Natural killer cell (primary cell): Measurements from ENCODE around the gene TEC. TPM values are rescaled to one million over a fixed set of nuclear protein-coding genes. Genes with fewer than 3 reads are reported as not detected.

Source experiments
- ATAC-seq, 3 donors: fragments of 150-1000 bp in 2 of 3; fragments of 200-7000 bp in 1 of 3; cut with Tn5 transposase; 1 replicate in 1 of 3; 2 replicates in 2 of 3; pipeline ENCODE4 v1.10.0; 2021; ENCODE audit warnings: mild to moderate bottlenecking in 2 of 3, moderate library complexity in 2 of 3
- DNase-seq, 2 donors: peaks; one replicate each; pipeline versions ENCODE4 v3.0.0 to v3.0.0-alpha.2; 2013 to 2021; ENCODE audit warnings: mixed read lengths in 1 of 2
- H3K27ac ChIP-seq: one replicate; pipeline ENCODE4 v1.5.1; 2013; ENCODE audit warnings: mild to moderate bottlenecking, low read length
- H3K27me3 ChIP-seq: one replicate; pipeline ENCODE4 v1.6.1; 2013; ENCODE audit warnings: low read length; ENCODE audit not compliant: control insufficient read depth, insufficient read depth
- H3K36me3 ChIP-seq: one replicate; pipeline ENCODE4 v1.6.1; 2013; ENCODE audit warnings: low read length; ENCODE audit not compliant: control insufficient read depth, insufficient read depth
- H3K4me1 ChIP-seq: one replicate; pipeline ENCODE4 v1.6.1; 2013; ENCODE audit warnings: low read length; ENCODE audit not compliant: control insufficient read depth, insufficient read depth
- H3K4me3 ChIP-seq: one replicate; pipeline ENCODE4 v1.5.1; 2013; ENCODE audit warnings: low read length
- H3K9me3 ChIP-seq: one replicate; pipeline ENCODE4 v1.6.1; 2013; ENCODE audit warnings: low read length; ENCODE audit not compliant: control insufficient read depth, insufficient read depth
- H3K27ac Mint-ChIP-seq, 2 donors: one replicate each; pipeline ENCODE4 v1.8.0; 2022; ENCODE audit warnings: mild to moderate bottlenecking in 2 of 2, mixed read lengths in 2 of 2, moderate library complexity in 1 of 2
- H3K27me3 Mint-ChIP-seq, 2 donors: one replicate each; pipeline ENCODE4 v1.8.0; 2022; ENCODE audit warnings: low read depth in 2 of 2, mixed read lengths in 2 of 2
- H3K36me3 Mint-ChIP-seq: one replicate; pipeline ENCODE4 v1.8.0; 2022; ENCODE audit warnings: mixed read lengths
- H3K4me1 Mint-ChIP-seq, 2 donors: one replicate each; pipeline ENCODE4 v1.8.0; 2022; ENCODE audit warnings: mixed read lengths in 2 of 2
- H3K4me3 Mint-ChIP-seq: one replicate; pipeline ENCODE4 v1.8.0; 2022; ENCODE audit warnings: mild to moderate bottlenecking, moderate library complexity, mixed read lengths
- H3K9me3 Mint-ChIP-seq, 2 donors: one replicate each; pipeline ENCODE4 v1.8.0; 2022; ENCODE audit warnings: mixed read lengths in 2 of 2
- CTCF ChIP-seq: fragments of 200-600 bp; IDR thresholded peaks from one replicate; pipeline ENCODE4 v1.8.0; 2022; ENCODE audit warnings: antibody characterized with exemption
- WGBS: methylation state at CpG from one replicate; pipeline ENCODE4 v1.1.7; 2013; ENCODE audit warnings: missing lambda C conversion rate; ENCODE audit not compliant: insufficient coverage; 5-methylcytosine and 5-hydroxymethylcytosine counted together
- intact Hi-C: fragments of 100-400 bp; cut with micrococcal nuclease; formaldehyde crosslinking; loops from one replicate; pipeline ENCODE4 v1.14.2; 2022
- total RNA-seq, 4 donors: library from RNA; stranded (reverse); fragments of 120-200 nt in 1 of 4; gene quantifications; one replicate each; pipeline versions ENCODE4 v1.2.3 to v1.2.4, GENCODE V29; 2013 to 2022

The TEC gene
- total RNA-seq, 3 donors from 2014 or later (not counting 1 experiment from before 2014, with no cell fraction given), result 4.0 to 7.4 (median 4.7) TPM

- Histone ChIP-seq H3K9me3 (no peaks in the 10 kb centered on the region), H3K4me1 (peaks cover 52% of the 10 kb centered on the region), H3K4me3 (no peak overlapping the region), H3K36me3 (peaks cover 2% of the 10 kb centered on the region), H3K27ac (peak overlapping the region; percentile 66), H3K27me3 (no peaks in the 10 kb centered on the region)
- Mint-ChIP-seq H3K36me3 (no peaks in the 10 kb centered on the region), H3K4me1 (peaks cover 65 to 68% of the 10 kb centered on the region in 2 donors), H3K9me3 (no peaks in the 10 kb centered on the region), H3K27ac (peak overlapping the region in 1 of 2 donors; percentile 91), H3K27me3 (no peaks in the 10 kb centered on the region), H3K4me3 (peak overlapping the region; percentile 66)
- TF ChIP-seq CTCF, result no peak
- 31% methylated on average over 2 of the region's 3 CpGs for WGBS
- intact Hi-C loops, result loop anchor here (1.0 to 10.0 kb wide), 2 partner anchors 25 to 224 kb away; partner anchors contain the start of gene NFXL1
- DNase-seq (peak in 1 of 2 donors; percentile 82), ATAC-seq (peak; percentile 37 to 50 (median 39))
Measured at GRCh38 chr4:48138936-48139335, 130.7 kb downstream of the TEC start.

GRCh38 chr4:48138511-48138910 lies 131.1 kb downstream of the TEC start:
- H3K9me3 ChIP-seq, result no peaks in the 10 kb centered on the region
- H3K27ac Mint-ChIP-seq, result peak overlapping the region in 1 of 2 donors; percentile 91
- no peaks in the 10 kb centered on the region for H3K27me3 ChIP-seq
- H3K4me3 Mint-ChIP-seq, result peak overlapping the region; percentile 66
- intact Hi-C loops, result loop anchor here (10.0 kb wide), 1 partner anchor 224 kb away; the partner anchor contains the start of gene NFXL1
- DNase-seq, result peak in 1 of 2 donors; percentile 52
- ATAC-seq, result no peak
- TF ChIP-seq CTCF, result no peak
- no peak overlapping the region for H3K4me3 ChIP-seq
- peaks cover under 1% of the 10 kb centered on the region for H3K36me3 ChIP-seq
- WGBS, result 89% methylated on average over 2 of the region's 7 CpGs
- no peaks in the 10 kb centered on the region for H3K36me3 Mint-ChIP-seq
- no peaks in the 10 kb centered on the region for H3K9me3 Mint-ChIP-seq
- H3K27ac ChIP-seq, result peak overlapping the region; percentile 66
- peaks cover 52% of the 10 kb centered on the region for H3K4me1 ChIP-seq
- peaks cover 69% of the 10 kb centered on the region in 2 donors for H3K4me1 Mint-ChIP-seq
- no peaks in the 10 kb centered on the region for H3K27me3 Mint-ChIP-seq

DNA sequence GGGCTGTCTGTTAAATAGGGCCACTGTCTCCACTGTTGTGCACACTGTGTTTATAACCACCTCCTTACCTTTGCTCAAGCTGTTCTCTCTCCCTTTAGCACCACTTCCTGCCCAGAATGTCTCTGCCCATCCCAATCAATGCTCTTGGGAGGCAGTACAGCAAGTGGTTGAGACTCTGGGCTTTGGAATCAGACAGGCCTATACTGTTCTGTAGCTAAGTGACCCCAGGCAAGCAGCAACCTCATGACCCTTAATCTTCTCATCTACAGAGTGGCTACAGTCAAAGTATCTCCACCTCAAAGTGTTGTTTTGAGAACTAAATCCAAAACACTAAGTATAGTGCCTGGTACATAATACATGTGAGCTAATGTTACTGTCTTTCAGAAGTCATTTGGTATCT lies 131.8 kb downstream of the TEC start:
- Histone ChIP-seq H3K4me1 (peaks cover 52% of the 10 kb centered on the region), H3K36me3 (no peaks in the 10 kb centered on the region)
- TF ChIP-seq CTCF, result no peak

DNA sequence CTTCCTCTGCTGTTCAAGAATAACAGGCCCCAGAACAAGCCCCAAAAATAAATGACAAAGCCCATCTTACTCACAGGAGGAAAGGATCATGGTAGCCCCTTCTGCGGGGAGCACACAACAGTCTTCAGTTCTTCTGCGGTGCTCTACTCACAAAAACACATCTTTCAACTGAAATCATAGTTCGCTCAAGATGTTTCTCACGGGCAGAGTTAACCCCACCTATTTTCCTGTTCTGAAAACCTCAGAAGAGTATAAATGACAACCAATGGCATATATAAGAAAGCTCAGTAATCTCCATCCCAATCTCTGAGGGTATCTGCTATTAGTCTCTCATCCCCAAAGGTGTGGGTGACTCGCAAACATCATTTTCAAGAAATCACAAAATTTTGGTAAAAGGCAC lies 135.6 kb downstream of the TEC start, which contains the start of gene TXK:
TXK (minus strand) TSS at position 170 of the 400 bp plus-strand sequence; CDS start at position 90, 80 bp downstream.
- Histone ChIP-seq H3K27me3 (no peaks in the 10 kb centered on the region), H3K4me3 (peak within 1 kb of the TSS; percentile 59), H3K4me1 (peaks cover 64% of the 10 kb centered on the region), H3K27ac (peak within 1 kb of the TSS; percentile 97), H3K36me3 (peaks cover 6% of the 10 kb centered on the region), H3K9me3 (no peaks in the 10 kb centered on the region)
- Mint-ChIP-seq H3K36me3 (no peaks in the 10 kb centered on the region), H3K4me1 (peaks cover 79 to 90% of the 10 kb centered on the region in 2 donors), H3K27ac (peak within 1 kb of the TSS in 1 of 2 donors; percentile 91), H3K4me3 (peak within 1 kb of the TSS; percentile 97), H3K9me3 (no peaks in the 10 kb centered on the region), H3K27me3 (no peaks in the 10 kb centered on the region)
- WGBS, result 30% methylated on average over 5 of the region's 5 CpGs
- ATAC-seq (peak in 2 of 3 donors; percentile 16 to 19), DNase-seq (peak in 1 of 2 donors; percentile 63)
- intact Hi-C loops, result loop anchor here (5.0 to 10.0 kb wide), 2 partner anchors 87 to 219 kb away; partner anchors contain the start of gene NFXL1
- TF ChIP-seq CTCF, result no peak

More for the DNA sequence above, 131.8 kb downstream of the TEC start:
- Histone ChIP-seq H3K9me3 (no peaks in the 10 kb centered on the region), H3K4me3 (no peak overlapping the region), H3K27ac (peak overlapping the region; percentile 66), H3K27me3 (no peaks in the 10 kb centered on the region)
- no peaks in the 10 kb centered on the region for H3K9me3 Mint-ChIP-seq
- H3K4me1 Mint-ChIP-seq, result peaks cover 69 to 75% of the 10 kb centered on the region in 2 donors
- H3K27me3 Mint-ChIP-seq, result no peaks in the 10 kb centered on the region
- ATAC-seq (peak in 2 of 3 donors; percentile 12 to 28), DNase-seq (peak in 1 of 2 donors; percentile 50)
- peak overlapping the region in 1 of 2 donors; percentile 91 for H3K27ac Mint-ChIP-seq
- no peaks in the 10 kb centered on the region for H3K36me3 Mint-ChIP-seq
- peak overlapping the region; percentile 66 for H3K4me3 Mint-ChIP-seq
- intact Hi-C loops, result loop anchor here (10.0 kb wide), 1 partner anchor 223 kb away; the partner anchor contains the start of gene NFXL1
